GM18511 (cell line): ENCODE measurements around the gene UGT1A8.
A peak's percentile ranks its signal among the peaks of the same experiment; 100 is the strongest.

Source experiments
- ATAC-seq: cut with Tn5 transposase; IDR thresholded peaks from one replicate; pipeline ENCODE4 v1.9.1; 2021; ENCODE audit warnings: mild to moderate bottlenecking, moderate library complexity; ENCODE audit not compliant: unreplicated experiment

The UGT1A8 gene

GRCh38 chr2:233794128-233794658, 176.8 kb downstream of the UGT1A8 start:
- no peak for ATAC-seq

- no peak for ATAC-seq
Observed at GRCh38 chr2:233795735-233796171, 178.3 kb downstream of the UGT1A8 start.

GRCh38 chr2:233796254-233796653, 178.8 kb downstream of the UGT1A8 start:
- no peak for ATAC-seq

- ATAC-seq = no peak
Observed at GRCh38 chr2:233798335-233799086, 181.1 kb downstream of the UGT1A8 start.

GRCh38 chr2:233799087-233799665, 181.7 kb downstream of the UGT1A8 start:
- no peak for ATAC-seq

- ATAC-seq = no peak
Observed at GRCh38 chr2:233799716-233800115, 182.3 kb downstream of the UGT1A8 start.

- ATAC-seq = no peak
Observed at GRCh38 chr2:233800208-233800607, 182.8 kb downstream of the UGT1A8 start.

GRCh38 chr2:233801357-233802131, 184.1 kb downstream of the UGT1A8 start:
- peak; percentile 64 for ATAC-seq

GRCh38 chr2:233802132-233802815, 184.8 kb downstream of the UGT1A8 start:
- ATAC-seq = no peak

- no peak for ATAC-seq
Observed at GRCh38 chr2:233803292-233803911, 186.0 kb downstream of the UGT1A8 start.

GRCh38 chr2:233803994-233804393, 186.6 kb downstream of the UGT1A8 start:
- no peak for ATAC-seq

- no peak for ATAC-seq
Observed at GRCh38 chr2:233807215-233807865, 189.9 kb downstream of the UGT1A8 start.

- no peak for ATAC-seq
Observed at GRCh38 chr2:233807966-233808935, 190.8 kb downstream of the UGT1A8 start.

GRCh38 chr2:233810385-233810784, 193.0 kb downstream of the UGT1A8 start:
- ATAC-seq = no peak

- ATAC-seq = no peak
Observed at GRCh38 chr2:233811087-233811486, 193.7 kb downstream of the UGT1A8 start.

- no peak for ATAC-seq
Observed at GRCh38 chr2:233811732-233812131, 194.3 kb downstream of the UGT1A8 start.

GRCh38 chr2:233813236-233814055, 196.0 kb downstream of the UGT1A8 start:
- no peak for ATAC-seq
